Stomach smooth muscle (tissue), 2 donors: ENCODE results near the gene JUND.
A peak's percentile ranks its signal among the peaks of the same experiment; 100 is the strongest.

Source experiments
- H3K27ac ChIP-seq: one replicate; pipeline ENCODE4 v1.7.0; 2013; ENCODE audit warnings: mild to moderate bottlenecking, low read length, inconsistent platforms
- H3K27me3 ChIP-seq, 2 donors: one replicate each; pipeline ENCODE4 v1.7.0; 2013; ENCODE audit warnings: low read length in 2 of 2; ENCODE audit not compliant: insufficient read depth in 2 of 2, control insufficient read depth in 1 of 2
- H3K36me3 ChIP-seq, 2 donors: one replicate each; pipeline ENCODE4 v1.7.0; 2013; ENCODE audit warnings: low read length in 2 of 2; ENCODE audit not compliant: control insufficient read depth in 2 of 2, insufficient read depth in 2 of 2
- H3K4me1 ChIP-seq: one replicate; pipeline ENCODE4 v1.7.0; 2013; ENCODE audit warnings: low read length; ENCODE audit not compliant: control insufficient read depth, insufficient read depth
- H3K4me3 ChIP-seq, 2 donors: one replicate each; pipeline ENCODE4 v1.7.0; 2013; ENCODE audit warnings: low read length in 2 of 2
- H3K9ac ChIP-seq, 2 donors: one replicate each; pipeline ENCODE4 v1.7.0; 2013; ENCODE audit warnings: low read length in 2 of 2, mild to moderate bottlenecking in 1 of 2
- H3K9me3 ChIP-seq, 2 donors: one replicate each; pipeline ENCODE4 v1.7.0; 2013; ENCODE audit warnings: low read length in 2 of 2; ENCODE audit not compliant: control insufficient read depth in 2 of 2
- donor health status: healthy.
- donor health status: Pancreatic carcinoma.

Gene JUND

GRCh38 chr19:18319591-18320135, 38.2 kb upstream of the JUND start:
- peaks cover 35% of the 10 kb centered on the region for H3K4me1 ChIP-seq
- H3K36me3 ChIP-seq, result peaks cover 0 to under 1% of the 10 kb centered on the region in 2 donors
- H3K27me3 ChIP-seq, result no peaks in the 10 kb centered on the region
- H3K9me3 ChIP-seq, result no peaks in the 10 kb centered on the region
- no peak overlapping the region for H3K9ac ChIP-seq
- no peak overlapping the region for H3K27ac ChIP-seq
- H3K4me3 ChIP-seq, result no peak overlapping the region

- peaks cover 24% of the 10 kb centered on the region for H3K4me1 ChIP-seq
- no peaks in the 10 kb centered on the region for H3K9me3 ChIP-seq
- H3K9ac ChIP-seq, result peak overlapping the region in 1 of 2 donors; percentile 5
- H3K27me3 ChIP-seq, result no peaks in the 10 kb centered on the region
- peak overlapping the region; percentile 31 for H3K27ac ChIP-seq
- peaks cover 0 to 3% of the 10 kb centered on the region in 2 donors for H3K36me3 ChIP-seq
- H3K4me3 ChIP-seq, result no peak overlapping the region
Observed at GRCh38 chr19:18317961-18318800, 36.8 kb upstream of the JUND start.

GRCh38 chr19:18313398-18313797, 32.0 kb upstream of the JUND start:
- Histone ChIP-seq H3K4me1 (peaks cover 8% of the 10 kb centered on the region), H3K27me3 (no peaks in the 10 kb centered on the region), H3K9ac (no peak overlapping the region), H3K9me3 (no peaks in the 10 kb centered on the region), H3K4me3 (no peak overlapping the region), H3K36me3 (peaks cover 3% of the 10 kb centered on the region in 2 donors), H3K27ac (no peak overlapping the region)

- peaks cover 3% of the 10 kb centered on the region in 2 donors for H3K36me3 ChIP-seq
- H3K4me1 ChIP-seq, result peaks cover 16% of the 10 kb centered on the region
- no peak overlapping the region for H3K9ac ChIP-seq
- no peak overlapping the region for H3K27ac ChIP-seq
- no peak overlapping the region for H3K4me3 ChIP-seq
- no peaks in the 10 kb centered on the region for H3K9me3 ChIP-seq
- H3K27me3 ChIP-seq, result no peaks in the 10 kb centered on the region
Observed at GRCh38 chr19:18312092-18312534, 30.7 kb upstream of the JUND start.

- no peaks in the 10 kb centered on the region for H3K27me3 ChIP-seq
- no peak overlapping the region for H3K9ac ChIP-seq
- no peak overlapping the region for H3K4me3 ChIP-seq
- peaks cover 21% of the 10 kb centered on the region for H3K4me1 ChIP-seq
- no peak overlapping the region for H3K27ac ChIP-seq
- H3K9me3 ChIP-seq, result no peaks in the 10 kb centered on the region
- peaks cover 3% of the 10 kb centered on the region in 2 donors for H3K36me3 ChIP-seq
Observed at GRCh38 chr19:18311502-18312091, 30.2 kb upstream of the JUND start.

- peaks cover 25% of the 10 kb centered on the region for H3K4me1 ChIP-seq
- no peak overlapping the region for H3K27ac ChIP-seq
- no peaks in the 10 kb centered on the region for H3K9me3 ChIP-seq
- H3K4me3 ChIP-seq, result no peak overlapping the region
- H3K36me3 ChIP-seq, result peaks cover 3% of the 10 kb centered on the region in 2 donors
- H3K27me3 ChIP-seq, result no peaks in the 10 kb centered on the region
- no peak overlapping the region for H3K9ac ChIP-seq
Observed at GRCh38 chr19:18310966-18311365, 29.5 kb upstream of the JUND start.

GRCh38 chr19:18310118-18310909, 28.9 kb upstream of the JUND start:
- no peaks in the 10 kb centered on the region for H3K27me3 ChIP-seq
- H3K36me3 ChIP-seq, result peaks cover 3% of the 10 kb centered on the region in 2 donors
- H3K4me1 ChIP-seq, result peaks cover 32% of the 10 kb centered on the region
- H3K9ac ChIP-seq, result no peak overlapping the region
- no peak overlapping the region for H3K4me3 ChIP-seq
- H3K27ac ChIP-seq, result no peak overlapping the region
- no peaks in the 10 kb centered on the region for H3K9me3 ChIP-seq

- peaks cover 3% of the 10 kb centered on the region in 2 donors for H3K36me3 ChIP-seq
- peaks cover 39% of the 10 kb centered on the region for H3K4me1 ChIP-seq
- H3K4me3 ChIP-seq, result no peak overlapping the region
Observed at GRCh38 chr19:18309525-18310064, 28.2 kb upstream of the JUND start.

GRCh38 chr19:18308948-18309325, 27.5 kb upstream of the JUND start:
- H3K9me3 ChIP-seq, result no peaks in the 10 kb centered on the region
- peaks cover 0 to 3% of the 10 kb centered on the region in 2 donors for H3K36me3 ChIP-seq
- H3K4me3 ChIP-seq, result no peak overlapping the region
- peaks cover 46% of the 10 kb centered on the region for H3K4me1 ChIP-seq
- no peaks in the 10 kb centered on the region for H3K27me3 ChIP-seq
- no peak overlapping the region for H3K9ac ChIP-seq
- no peak overlapping the region for H3K27ac ChIP-seq

More at GRCh38 chr19:18309525-18310064, 28.2 kb upstream of the JUND start:
- Histone ChIP-seq H3K27me3 (no peaks in the 10 kb centered on the region), H3K9me3 (no peaks in the 10 kb centered on the region), H3K9ac (no peak overlapping the region), H3K27ac (no peak overlapping the region)
